GM23338 (cell line): ENCODE measurements around the gene LEMD2. TPM values are rescaled to one million over a fixed set of nuclear protein-coding genes. Genes with fewer than 3 reads are reported as not detected.

Experiments
- ATAC-seq: fragments of 200-7000 bp; cut with Tn5 transposase; 3 replicates; pipeline ENCODE4 v1.9.1; 2020
- DNase-seq: peaks from one replicate; pipeline ENCODE4 v3.0.0-alpha.2; 2015; ENCODE audit warnings: low spot score
- H2AFZ ChIP-seq: fragments of 200-600 bp; sonication (generic); 2 replicates; pipeline ENCODE4 v1.8.0; 2016; ENCODE audit warnings: antibody characterized with exemption, mild to moderate bottlenecking, moderate library complexity
- H3F3A ChIP-seq: fragments of 200-600 bp; sonication (generic); replicated peaks from 2 replicates; pipeline ENCODE4 v1.8.0; 2017; ENCODE audit warnings: antibody characterized with exemption, mixed run types, low read depth
- H3K27ac ChIP-seq: fragments of 200-600 bp; sonication (generic); 2 replicates; pipeline ENCODE4 v1.6.1; 2016; ENCODE audit warnings: low read depth
- H3K27me3 ChIP-seq: fragments of 200-600 bp; sonication (generic); 2 replicates; pipeline ENCODE4 v1.8.0; 2016; ENCODE audit warnings: mild to moderate bottlenecking, mixed run types, moderate library complexity; ENCODE audit not compliant: insufficient read depth
- H3K36me3 ChIP-seq: fragments of 200-600 bp; sonication (generic); 2 replicates; pipeline ENCODE4 v1.8.0; 2016; ENCODE audit warnings: mild to moderate bottlenecking; ENCODE audit not compliant: insufficient read depth
- H3K4me1 ChIP-seq: fragments of 200-600 bp; sonication (generic); 2 replicates; pipeline ENCODE4 v1.8.0; 2016; ENCODE audit warnings: mild to moderate bottlenecking, moderate library complexity; ENCODE audit not compliant: insufficient read depth
- H3K4me2 ChIP-seq: fragments of 200-600 bp; sonication (generic); 2 replicates; pipeline ENCODE4 v1.7.1; 2017; ENCODE audit warnings: mixed run types
- H3K4me3 ChIP-seq: fragments of 200-600 bp; sonication (generic); 2 replicates; pipeline ENCODE4 v1.6.1; 2016; ENCODE audit warnings: mixed run types
- H3K79me2 ChIP-seq: fragments of 200-600 bp; sonication (generic); replicated peaks from 2 replicates; pipeline ENCODE4 v1.8.0; 2017; ENCODE audit warnings: mild to moderate bottlenecking; ENCODE audit not compliant: insufficient read depth
- H3K9me2 ChIP-seq: fragments of 200-600 bp; sonication (generic); 2 replicates; pipeline ENCODE4 v1.8.0; 2017; ENCODE audit not compliant: insufficient read depth
- H4K20me1 ChIP-seq: fragments of 200-600 bp; sonication (generic); replicated peaks from 2 replicates; pipeline ENCODE4 v1.8.0; 2017; ENCODE audit warnings: mild to moderate bottlenecking; ENCODE audit not compliant: insufficient read depth
- H3K27ac Mint-ChIP-seq: 2 replicates; pipeline ENCODE4 v1.8.0; 2020; ENCODE audit warnings: inconsistent platforms, mild to moderate bottlenecking, moderate library complexity, mixed read lengths
- H3K27me3 Mint-ChIP-seq: 3 replicates; pipeline ENCODE4 v1.8.0; 2022; ENCODE audit warnings: low read depth, mild to moderate bottlenecking, moderate library complexity, mixed read lengths, inconsistent platforms; ENCODE audit not compliant: insufficient read depth, poor library complexity
- H3K36me3 Mint-ChIP-seq: 3 replicates; pipeline ENCODE4 v1.8.0; 2021; ENCODE audit warnings: low read depth, mild to moderate bottlenecking, inconsistent platforms, moderate library complexity, mixed read lengths
- H3K4me1 Mint-ChIP-seq: 3 replicates; pipeline ENCODE4 v1.8.0; 2020; ENCODE audit warnings: mild to moderate bottlenecking, inconsistent platforms, mixed read lengths
- H3K4me3 Mint-ChIP-seq: 3 replicates; pipeline ENCODE4 v1.8.0; 2021; ENCODE audit warnings: moderate library complexity, mild to moderate bottlenecking, inconsistent platforms, mixed read lengths
- H3K9me3 Mint-ChIP-seq: 3 replicates; pipeline ENCODE4 v1.8.0; 2020; ENCODE audit warnings: moderate library complexity, mild to moderate bottlenecking, inconsistent platforms, mixed read lengths
- CREB1 ChIP-seq: fragments of 250-450 bp; sonication (Bioruptor Pico); IDR thresholded peaks from 2 replicates; pipeline ENCODE4 v1.5.0; 2020; ENCODE audit warnings: low read depth, mild to moderate bottlenecking, moderate library complexity
- EZH2 ChIP-seq: fragments of 200-600 bp; sonication (generic); IDR thresholded peaks from one replicate; pipeline ENCODE4 v1.8.0; 2017; ENCODE audit warnings: antibody characterized with exemption, mild to moderate bottlenecking, low read depth; ENCODE audit not compliant: unreplicated experiment
- JUNB ChIP-seq: IDR thresholded peaks from one replicate; pipeline ENCODE4 v1.6.1; 2016; ENCODE audit warnings: antibody characterized with exemption; ENCODE audit not compliant: unreplicated experiment
- NANOG ChIP-seq: IDR thresholded peaks from 2 replicates; pipeline ENCODE4 v1.6.1; 2016; ENCODE audit warnings: antibody characterized with exemption, borderline replicate concordance
- POLR2AphosphoS5 ChIP-seq: IDR thresholded peaks from 2 replicates; pipeline ENCODE4 v1.6.1; 2016; ENCODE audit warnings: antibody characterized with exemption, low read depth
- REST ChIP-seq: IDR thresholded peaks from one replicate; pipeline ENCODE4 v1.6.1; 2018; ENCODE audit warnings: antibody characterized with exemption; ENCODE audit not compliant: unreplicated experiment
- STAT1 ChIP-seq: IDR thresholded peaks from one replicate; pipeline ENCODE4 v1.6.1; 2016; ENCODE audit warnings: antibody characterized with exemption; ENCODE audit not compliant: unreplicated experiment
- ZNF114 ChIP-seq: fragments of 250-450 bp; sonication (Bioruptor Pico); IDR thresholded peaks from 2 replicates; pipeline ENCODE4 v1.5.0; 2020; ENCODE audit warnings: mild to moderate bottlenecking, moderate library complexity
- ZNF331 ChIP-seq: fragments of 250-450 bp; sonication (Bioruptor Pico); IDR thresholded peaks from 2 replicates; pipeline ENCODE4 v1.5.0; 2020; ENCODE audit warnings: low read depth, mild to moderate bottlenecking, moderate library complexity
- ZNF462 ChIP-seq: fragments of 250-450 bp; sonication (Bioruptor Pico); IDR thresholded peaks from 2 replicates; pipeline ENCODE4 v1.5.0; 2020; ENCODE audit warnings: mild to moderate bottlenecking, moderate library complexity
- polyA plus RNA-seq: library from polyadenylated mRNA; unstranded; fragments of >200 nt; fragmentation: Nextera tagmentation; extraction: Ambion mirVana; gene quantifications from 2 replicates; pipeline ENCODE4 v1.2.1, GENCODE V29; 2016
- total RNA-seq: library from RNA; depleted of rRNA; stranded (reverse); fragments of >200 nt; shearing (Covaris generic); gene quantifications from 2 replicates; pipeline ENCODE4 v1.2.3, GENCODE V29; 2014
- TF ChIP-seq, protein P1 (sequence below), 2 experiments: fragments of 200-600 bp in 1 of 2; sonication (generic) in 1 of 2; conservative IDR thresholded peaks; 2 replicates each; pipeline versions ENCODE4 v1.5.1 to v1.6.1; 2016 to 2017; ENCODE audit warnings: antibody characterized with exemption in 2 of 2, low read depth in 2 of 2, mild to moderate bottlenecking in 2 of 2, moderate library complexity in 1 of 2

Gene LEMD2
- total and polyA plus RNA-seq, 2 experiments from 2014 or later: 28.6 to 64.7 TPM

DNA sequence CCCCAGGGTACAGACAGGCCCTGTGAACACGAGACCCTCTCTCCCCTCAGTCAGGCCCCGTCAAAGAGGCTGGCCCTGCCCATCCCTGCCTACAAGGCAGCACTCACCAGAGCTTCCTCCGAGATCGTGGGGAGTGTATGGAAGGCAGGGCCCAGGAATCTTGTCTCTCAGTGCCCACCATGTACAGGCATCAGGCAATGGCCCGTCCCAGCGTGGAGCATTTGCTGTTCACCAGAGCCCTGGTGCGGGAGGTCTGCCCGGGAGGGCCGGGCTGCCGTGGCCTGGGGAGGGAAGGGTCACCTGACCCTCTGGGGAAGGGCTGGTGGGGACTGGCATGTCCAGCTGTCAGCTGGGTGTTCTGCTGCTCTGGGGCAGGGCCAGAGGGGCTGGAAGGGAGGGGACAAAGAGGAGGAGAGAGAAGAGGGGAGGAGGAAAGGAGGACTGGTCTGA, 42.3 kb downstream of the LEMD2 start, which contains the start of gene IP6K3 (continued):
- TF ChIP-seq, protein P1, sequence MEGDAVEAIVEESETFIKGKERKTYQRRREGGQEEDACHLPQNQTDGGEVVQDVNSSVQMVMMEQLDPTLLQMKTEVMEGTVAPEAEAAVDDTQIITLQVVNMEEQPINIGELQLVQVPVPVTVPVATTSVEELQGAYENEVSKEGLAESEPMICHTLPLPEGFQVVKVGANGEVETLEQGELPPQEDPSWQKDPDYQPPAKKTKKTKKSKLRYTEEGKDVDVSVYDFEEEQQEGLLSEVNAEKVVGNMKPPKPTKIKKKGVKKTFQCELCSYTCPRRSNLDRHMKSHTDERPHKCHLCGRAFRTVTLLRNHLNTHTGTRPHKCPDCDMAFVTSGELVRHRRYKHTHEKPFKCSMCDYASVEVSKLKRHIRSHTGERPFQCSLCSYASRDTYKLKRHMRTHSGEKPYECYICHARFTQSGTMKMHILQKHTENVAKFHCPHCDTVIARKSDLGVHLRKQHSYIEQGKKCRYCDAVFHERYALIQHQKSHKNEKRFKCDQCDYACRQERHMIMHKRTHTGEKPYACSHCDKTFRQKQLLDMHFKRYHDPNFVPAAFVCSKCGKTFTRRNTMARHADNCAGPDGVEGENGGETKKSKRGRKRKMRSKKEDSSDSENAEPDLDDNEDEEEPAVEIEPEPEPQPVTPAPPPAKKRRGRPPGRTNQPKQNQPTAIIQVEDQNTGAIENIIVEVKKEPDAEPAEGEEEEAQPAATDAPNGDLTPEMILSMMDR (conservative IDR thresholded peaks at IDR 0.05; ENCODE audit: low read depth in 2 of 2): no peak
- TF ChIP-seq STAT1: no peak

- Mint-ChIP-seq H3K4me1 (peaks cover 43% of the 10 kb centered on the region), H3K9me3 (no peaks in the 10 kb centered on the region), H3K27ac (no peak overlapping the region), H3K27me3 (peaks cover 13% of the 10 kb centered on the region), H3K4me3 (no peak overlapping the region), H3K36me3 (no peaks in the 10 kb centered on the region)
- no peaks in the 10 kb centered on the region for H3K27me3 ChIP-seq
- H4K20me1 ChIP-seq: no peaks in the 10 kb centered on the region
- H3K27ac ChIP-seq: no peak overlapping the region
- DNase-seq (peak; percentile 42), ATAC-seq (peak; percentile 8)
- TF ChIP-seq ZNF114 (CRISPR knock-in tag) (no peak), CREB1 (CRISPR knock-in tag) (no peak), ZNF462 (no peak), EZH2 (no peak), STAT1 (no peak), REST (no peak), JUNB (no peak), ZNF331 (CRISPR knock-in tag) (no peak), POLR2AphosphoS5 (no peak), NANOG (no peak)
- no peaks in the 10 kb centered on the region for H3F3A ChIP-seq
- no peak overlapping the region for H2AFZ ChIP-seq
- H3K4me1 ChIP-seq: peaks cover 20% of the 10 kb centered on the region
- no peaks in the 10 kb centered on the region for H3K9me2 ChIP-seq
- H3K4me2 ChIP-seq: peak overlapping the region; percentile 38; the same call in 1 of the 2 replicates
- H3K4me3 ChIP-seq: no peak overlapping the region
- H3K36me3 ChIP-seq: no peaks in the 10 kb centered on the region
- no peaks in the 10 kb centered on the region for H3K79me2 ChIP-seq
These were observed 42.8 kb downstream of the LEMD2 start for GRCh38 chr6:33746036-33746600.
